Measurements from ENCODE around the gene GSTT4. TPM values are rescaled to one million over a fixed set of nuclear protein-coding genes. Genes with fewer than 3 reads are reported as not detected.

GSTT4 gene
- not detected in 2 replicates for total RNA-seq (ENCODE audit: low replicate concordance)

GRCh38 chr22:24005201-24005600 is at the start of gene GSTT4:
TSS of gene GSTT4 (minus strand) at chr22:24005453. CDS start at chr22:24005356, 97 bp downstream.

GRCh38 chr22:23979557-23980240 is 25.6 kb downstream of the GSTT4 start, which contains the start of gene GSTT2:
TSS of gene GSTT2 (plus strand) at chr22:23980134.

GRCh38 chr22:23974345-23974744 is 30.9 kb downstream of the GSTT4 start, which contains the start of gene DDT:
TSS of gene DDT (minus strand) at chr22:23974441. CDS start at chr22:23974414, 27 bp downstream.

DNA sequence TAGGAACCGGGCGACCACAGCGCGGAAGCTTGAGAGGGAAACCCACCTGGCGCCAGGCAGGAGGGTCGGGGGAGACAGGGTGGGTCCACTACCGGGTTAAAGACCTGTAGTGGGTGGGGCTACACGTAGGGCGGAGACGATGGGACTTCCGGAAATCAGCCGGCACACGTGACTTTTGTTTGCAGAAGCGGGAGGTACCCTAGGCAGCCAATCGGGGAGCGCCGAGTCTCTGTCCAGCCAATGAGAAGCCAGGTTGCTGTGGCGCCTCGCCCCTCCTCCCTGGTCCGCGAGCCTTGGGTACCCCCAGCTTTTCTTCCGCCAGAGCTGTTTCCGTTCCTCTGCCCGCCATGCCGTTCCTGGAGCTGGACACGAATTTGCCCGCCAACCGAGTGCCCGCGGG is 38.7 kb downstream of the GSTT4 start, which contains the start of gene DDTL:
Gene DDTL (plus strand): TSS at position 321 of the 400 bp plus-strand sequence. CDS start 27 bp downstream, at position 348.

GRCh38 chr22:23961084-23961771 is 44.0 kb downstream of the GSTT4 start, which contains the start of gene GSTT2B:
TSS of gene GSTT2B (minus strand) at chr22:23961195. CDS start at chr22:23961131, 64 bp downstream.

Other genes with a start within 250 kb of the GSTT4 start
- 0.38 and 1.8 TPM in 2 replicates for gene C22orf15, start 242.5 kb downstream of the GSTT4 start, total RNA-seq (ENCODE audit: low replicate concordance)
- gene CHCHD10, start 237.5 kb downstream of the GSTT4 start, total RNA-seq (ENCODE audit: low replicate concordance), result 3.4 and 6.5 TPM in 2 replicates
- gene MMP11, start 232.6 kb downstream of the GSTT4 start, total RNA-seq (ENCODE audit: low replicate concordance), result 11.0 and 18.5 TPM in 2 replicates
- gene SMARCB1, start 218.5 kb downstream of the GSTT4 start, total RNA-seq (ENCODE audit: low replicate concordance), result 18.0 and 21.5 TPM in 2 replicates
- gene DERL3, start 166.4 kb downstream of the GSTT4 start, total RNA-seq (ENCODE audit: low replicate concordance), result 0.23 TPM in 1 of 2 replicates, not detected in the other
- 7.5 and 8.9 TPM in 2 replicates for gene SLC2A11, start 147.6 kb downstream of the GSTT4 start, total RNA-seq (ENCODE audit: low replicate concordance)
- gene MIF, start 111.1 kb downstream of the GSTT4 start, total RNA-seq (ENCODE audit: low replicate concordance), result 300 and 504 TPM in 2 replicates
- gene GSTT2B, start 44.3 kb downstream of the GSTT4 start, total RNA-seq (ENCODE audit: low replicate concordance), result 5.1 and 9.5 TPM in 2 replicates
- 2.2 and 11.0 TPM in 2 replicates for gene DDTL, start 38.6 kb downstream of the GSTT4 start, total RNA-seq (ENCODE audit: low replicate concordance)
- gene DDT, start 31.0 kb downstream of the GSTT4 start, total RNA-seq (ENCODE audit: low replicate concordance), result 57.3 and 162 TPM in 2 replicates
- gene GSTT2, start 25.3 kb downstream of the GSTT4 start, total RNA-seq (ENCODE audit: low replicate concordance), result 0.23 TPM in 1 of 2 replicates, not detected in the other
- gene CABIN1, start 5.9 kb upstream of the GSTT4 start, total RNA-seq (ENCODE audit: low replicate concordance), result 35.5 and 61.0 TPM in 2 replicates
- gene SUSD2, start 176.0 kb upstream of the GSTT4 start, total RNA-seq (ENCODE audit: low replicate concordance), result 1.2 and 4.7 TPM in 2 replicates
- gene GGT5, start 239.6 kb upstream of the GSTT4 start, total RNA-seq (ENCODE audit: low replicate concordance), result 1.6 and 5.1 TPM in 2 replicates